RWPE2 (cell line): ENCODE results near the gene PTGDS.
A peak's percentile ranks its signal among the peaks of the same experiment; 100 is the strongest.

Source experiments
- ATAC-seq: fragments of 200-7000 bp; cut with Tn5 transposase; 3 replicates; pipeline ENCODE4 v1.9.1; 2021; ENCODE audit warnings: low read depth
- DNase-seq: peaks from one replicate; pipeline ENCODE4 v3.0.0-alpha.2; 2020; ENCODE audit warnings: low spot score
- H3K27ac ChIP-seq: fragments of 450-650 bp; 2 replicates; pipeline ENCODE4 v1.5.1; 2017; ENCODE audit warnings: mild to moderate bottlenecking; ENCODE audit not compliant: poor library complexity, severe bottlenecking
- H3K27me3 ChIP-seq: fragments of 250-450 bp; sonication (Bioruptor Pico); 2 replicates; pipeline ENCODE4 v1.5.1; 2021; ENCODE audit warnings: mild to moderate bottlenecking, moderate library complexity; ENCODE audit not compliant: insufficient read depth, poor library complexity, severe bottlenecking
- H3K36me3 ChIP-seq: fragments of 250-450 bp; sonication (Bioruptor Pico); 2 replicates; pipeline ENCODE4 v1.5.1; 2020; ENCODE audit warnings: low read depth, mild to moderate bottlenecking, moderate library complexity
- H3K4me1 ChIP-seq: fragments of 250-450 bp; sonication (Bioruptor Pico); 2 replicates; pipeline ENCODE4 v1.5.1; 2021; ENCODE audit warnings: mild to moderate bottlenecking, moderate library complexity; ENCODE audit not compliant: insufficient read depth, poor library complexity, severe bottlenecking
- H3K4me3 ChIP-seq: fragments of 250-450 bp; sonication (Bioruptor Pico); 2 replicates; pipeline ENCODE4 v1.5.1; 2021; ENCODE audit warnings: mild to moderate bottlenecking, moderate library complexity; ENCODE audit not compliant: severe bottlenecking
- H3K9me3 ChIP-seq: fragments of 250-450 bp; sonication (Bioruptor Pico); 2 replicates; pipeline ENCODE4 v1.5.1; 2021; ENCODE audit warnings: mild to moderate bottlenecking, moderate library complexity; ENCODE audit not compliant: severe bottlenecking
- CTCF ChIP-seq: fragments of 450-650 bp; IDR thresholded peaks from one replicate; pipeline ENCODE4 v1.5.1; 2017; ENCODE audit warnings: mild to moderate bottlenecking, moderate library complexity; ENCODE audit not compliant: poor library complexity, severe bottlenecking

Gene PTGDS

GRCh38 chr9:136952321-136952850 is 24.9 kb upstream of the PTGDS start:
- Histone ChIP-seq H3K9me3 (no peaks in the 10 kb centered on the region), H3K27ac (no peak overlapping the region), H3K27me3 (no peaks in the 10 kb centered on the region), H3K4me1 (peaks cover 6% of the 10 kb centered on the region), H3K4me3 (no peak overlapping the region), H3K36me3 (no peaks in the 10 kb centered on the region)
- DNase-seq, result peak; percentile 56
- no peak for ATAC-seq
- no peak for TF ChIP-seq CTCF

- DNase-seq, result no peak
- no peak for ATAC-seq
- no peaks in the 10 kb centered on the region for H3K9me3 ChIP-seq
- H3K27me3 ChIP-seq, result no peaks in the 10 kb centered on the region
- no peak overlapping the region for H3K27ac ChIP-seq
- no peak overlapping the region for H3K4me3 ChIP-seq
- H3K36me3 ChIP-seq, result no peaks in the 10 kb centered on the region
- H3K4me1 ChIP-seq, result peaks cover 3% of the 10 kb centered on the region
- TF ChIP-seq CTCF, result no peak
Observed at GRCh38 chr9:136952876-136953770, 24.2 kb upstream of the PTGDS start.

- Histone ChIP-seq H3K9me3 (no peaks in the 10 kb centered on the region), H3K27ac (no peak overlapping the region), H3K4me1 (no peaks in the 10 kb centered on the region), H3K27me3 (no peaks in the 10 kb centered on the region), H3K36me3 (no peaks in the 10 kb centered on the region), H3K4me3 (no peak overlapping the region)
- ATAC-seq, result no peak
- TF ChIP-seq CTCF, result no peak
- DNase-seq, result no peak
Observed at GRCh38 chr9:136953771-136954269, 23.5 kb upstream of the PTGDS start.

- no peaks in the 10 kb centered on the region for H3K4me1 ChIP-seq
- no peaks in the 10 kb centered on the region for H3K9me3 ChIP-seq
- no peaks in the 10 kb centered on the region for H3K36me3 ChIP-seq
- no peak overlapping the region for H3K27ac ChIP-seq
- no peak for TF ChIP-seq CTCF
- no peak for DNase-seq
- H3K27me3 ChIP-seq, result no peaks in the 10 kb centered on the region
- H3K4me3 ChIP-seq, result no peak overlapping the region
- ATAC-seq, result no peak
Observed at GRCh38 chr9:136954270-136955083, 22.8 kb upstream of the PTGDS start.
